HL-60 (cell line): ENCODE data around the gene RNASE7.

Experiments
- GABPA ChIP-seq: IDR thresholded peaks from 2 replicates; pipeline ENCODE4 v1.6.1; 2012; ENCODE audit warnings: low read depth
- POLR2AphosphoS5 ChIP-seq: IDR thresholded peaks from 2 replicates; pipeline ENCODE4 v1.6.1; 2012; ENCODE audit warnings: low read depth
- SPI1 ChIP-seq: IDR thresholded peaks from 2 replicates; pipeline ENCODE4 v1.6.1; 2012; ENCODE audit warnings: low read depth, mild to moderate bottlenecking, borderline replicate concordance
- TF ChIP-seq, protein P1 (sequence below): IDR thresholded peaks from one replicate; pipeline ENCODE4 v1.5.1; 2011; ENCODE audit warnings: low read length, control low read depth, inconsistent platforms; ENCODE audit not compliant: insufficient read depth

DNA sequence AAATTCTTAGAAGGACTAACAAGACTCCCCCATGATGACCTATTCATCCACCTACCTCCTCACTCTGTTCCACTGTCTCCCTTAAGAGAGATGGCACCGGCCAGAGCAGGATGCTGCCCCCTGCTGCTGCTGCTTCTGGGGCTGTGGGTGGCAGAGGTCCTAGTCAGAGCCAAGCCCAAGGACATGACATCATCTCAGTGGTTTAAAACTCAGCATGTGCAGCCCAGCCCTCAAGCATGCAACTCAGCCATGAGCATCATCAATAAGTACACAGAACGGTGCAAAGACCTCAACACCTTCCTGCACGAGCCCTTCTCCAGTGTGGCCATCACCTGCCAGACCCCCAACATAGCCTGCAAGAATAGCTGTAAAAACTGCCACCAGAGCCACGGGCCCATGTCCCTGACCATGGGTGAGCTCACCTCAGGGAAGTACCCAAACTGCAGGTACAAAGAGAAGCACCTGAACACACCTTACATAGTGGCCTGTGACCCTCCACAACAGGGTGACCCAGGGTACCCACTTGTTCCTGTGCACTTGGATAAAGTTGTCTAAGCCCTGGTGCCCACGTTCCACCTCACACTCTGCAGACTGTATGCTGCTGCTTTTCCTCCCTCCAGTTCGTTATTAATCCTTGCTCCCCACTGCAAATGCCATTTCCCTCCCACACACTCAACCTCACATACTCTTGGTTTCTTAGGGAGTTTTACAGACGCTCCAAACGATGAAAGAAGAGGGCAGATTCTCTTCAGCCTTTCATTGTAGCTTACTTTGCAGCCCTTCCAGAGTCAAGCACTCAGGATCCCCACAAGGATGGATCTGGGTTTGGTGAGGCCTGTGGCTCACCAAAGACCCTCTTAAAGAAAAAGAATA, 15.9 kb downstream of the RNASE7 start, which contains the start of gene RNASE8:
- TF ChIP-seq, protein P1, sequence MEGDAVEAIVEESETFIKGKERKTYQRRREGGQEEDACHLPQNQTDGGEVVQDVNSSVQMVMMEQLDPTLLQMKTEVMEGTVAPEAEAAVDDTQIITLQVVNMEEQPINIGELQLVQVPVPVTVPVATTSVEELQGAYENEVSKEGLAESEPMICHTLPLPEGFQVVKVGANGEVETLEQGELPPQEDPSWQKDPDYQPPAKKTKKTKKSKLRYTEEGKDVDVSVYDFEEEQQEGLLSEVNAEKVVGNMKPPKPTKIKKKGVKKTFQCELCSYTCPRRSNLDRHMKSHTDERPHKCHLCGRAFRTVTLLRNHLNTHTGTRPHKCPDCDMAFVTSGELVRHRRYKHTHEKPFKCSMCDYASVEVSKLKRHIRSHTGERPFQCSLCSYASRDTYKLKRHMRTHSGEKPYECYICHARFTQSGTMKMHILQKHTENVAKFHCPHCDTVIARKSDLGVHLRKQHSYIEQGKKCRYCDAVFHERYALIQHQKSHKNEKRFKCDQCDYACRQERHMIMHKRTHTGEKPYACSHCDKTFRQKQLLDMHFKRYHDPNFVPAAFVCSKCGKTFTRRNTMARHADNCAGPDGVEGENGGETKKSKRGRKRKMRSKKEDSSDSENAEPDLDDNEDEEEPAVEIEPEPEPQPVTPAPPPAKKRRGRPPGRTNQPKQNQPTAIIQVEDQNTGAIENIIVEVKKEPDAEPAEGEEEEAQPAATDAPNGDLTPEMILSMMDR = no peak
- TF ChIP-seq GABPA (no peak), SPI1 (no peak), POLR2AphosphoS5 (no peak)
